Naive thymus-derived CD4-positive, alpha-beta T cell (primary cell): ENCODE data around the gene OR10V1. TPM values are rescaled to one million over a fixed set of nuclear protein-coding genes. Genes with fewer than 3 reads are reported as not detected.

Experiments used
- ATAC-seq: fragments of 150-1000 bp; cut with Tn5 transposase; 2 replicates; pipeline ENCODE4 v1.10.0; 2021; ENCODE audit warnings: mild to moderate bottlenecking, moderate library complexity
- CTCF ChIA-PET: fragments of 350-600 bp; sonication (Branson Sonifier 250); formaldehyde crosslinking; loops from one replicate; lab custom pipeline; 2021; ENCODE audit warnings: antibody characterized with exemption; lab: Charles Lee
- POLR2A ChIA-PET: fragments of 350-600 bp; sonication (Branson Sonifier 250); formaldehyde crosslinking; loops from one replicate; lab custom pipeline; 2021; ENCODE audit warnings: antibody characterized with exemption, inconsistent platforms; lab: Charles Lee
- DNase-seq, 9 donors: peaks; one replicate each; pipeline versions ENCODE4 v3.0.0 to v3.0.0-alpha.2; 2020 to 2022; ENCODE audit warnings: mixed read lengths in 1 of 9
- H3K27ac ChIP-seq: one replicate; pipeline ENCODE4 v1.7.0; 2013; ENCODE audit warnings: mild to moderate bottlenecking, low read depth, low read length, moderate library complexity
- H3K27me3 ChIP-seq, 2 donors: one replicate each; pipeline ENCODE4 v1.7.0; 2013; ENCODE audit warnings: low read length in 2 of 2, mild to moderate bottlenecking in 2 of 2, moderate library complexity in 2 of 2; ENCODE audit not compliant: control insufficient read depth in 2 of 2, insufficient read depth in 2 of 2
- H3K36me3 ChIP-seq, 3 experiments: 1 replicate in 2 of 3; 2 replicates in 1 of 3; pipeline ENCODE4 v1.7.0; 2013; ENCODE audit warnings: low read length in 3 of 3, mild to moderate bottlenecking in 3 of 3, moderate library complexity in 1 of 3; ENCODE audit not compliant: insufficient read depth in 3 of 3, control insufficient read depth in 2 of 3
- H3K4me1 ChIP-seq, 2 donors: one replicate each; pipeline ENCODE4 v1.7.0; 2013; ENCODE audit warnings: low read length in 2 of 2, mild to moderate bottlenecking in 2 of 2, moderate library complexity in 1 of 2; ENCODE audit not compliant: control insufficient read depth in 2 of 2, insufficient read depth in 2 of 2
- H3K4me3 ChIP-seq: 2 replicates; pipeline ENCODE4 v1.7.0; 2013; ENCODE audit warnings: mild to moderate bottlenecking, low read length
- H3K9me3 ChIP-seq, 3 experiments: 1 replicate in 2 of 3; 2 replicates in 1 of 3; pipeline ENCODE4 v1.7.0; 2013; ENCODE audit warnings: low read length in 3 of 3; ENCODE audit not compliant: control insufficient read depth in 2 of 3
- H3K27ac Mint-ChIP-seq, 9 donors: one replicate each; pipeline ENCODE4 v1.8.0; 2020 to 2022; ENCODE audit warnings: mixed read lengths in 9 of 9, mild to moderate bottlenecking in 8 of 9, moderate library complexity in 5 of 9, inconsistent platforms in 2 of 9
- H3K27me3 Mint-ChIP-seq, 5 donors: one replicate each; pipeline ENCODE4 v1.8.0; 2021 to 2022; ENCODE audit warnings: mixed read lengths in 5 of 5, mild to moderate bottlenecking in 1 of 5
- H3K36me3 Mint-ChIP-seq, 5 donors: one replicate each; pipeline ENCODE4 v1.8.0; 2020 to 2022; ENCODE audit warnings: mixed read lengths in 5 of 5, mild to moderate bottlenecking in 3 of 5, inconsistent platforms in 1 of 5
- H3K4me1 Mint-ChIP-seq, 7 donors: one replicate each; pipeline ENCODE4 v1.8.0; 2020 to 2022; ENCODE audit warnings: mixed read lengths in 7 of 7, mild to moderate bottlenecking in 3 of 7, inconsistent platforms in 1 of 7
- H3K4me3 Mint-ChIP-seq, 10 donors: one replicate each; pipeline ENCODE4 v1.8.0; 2020 to 2022; ENCODE audit warnings: mild to moderate bottlenecking in 10 of 10, mixed read lengths in 10 of 10, moderate library complexity in 6 of 10, inconsistent platforms in 2 of 10
- H3K9me3 Mint-ChIP-seq, 11 donors: one replicate each; pipeline ENCODE4 v1.8.0; 2020 to 2022; ENCODE audit warnings: mixed read lengths in 11 of 11, mild to moderate bottlenecking in 4 of 11, inconsistent platforms in 1 of 11, moderate library complexity in 1 of 11
- intact Hi-C, 2 donors: fragments of 100-400 bp; cut with micrococcal nuclease; formaldehyde crosslinking; loops; one replicate each; pipeline ENCODE4 v1.15.1; 2023
- polyA plus RNA-seq, 2 donors: library from polyadenylated mRNA; unstranded; fragments of 300-500 nt; fragmentation: Illumina TruSeq; gene quantifications; one replicate each; pipeline ENCODE4 v1.2.3, GENCODE V29; 2021
- total RNA-seq, 6 experiments: library from RNA in 5 of 6; stranded (reverse) in 5 of 6; gene quantifications; 1 replicate in 5 of 6; 2 replicates in 1 of 6; pipeline ENCODE4 v1.2.3 and lab custom pipeline; 2021 to 2026

OR10V1 gene
- total and polyA plus RNA-seq, 7 experiments from 2014 or later: not detected

DNA sequence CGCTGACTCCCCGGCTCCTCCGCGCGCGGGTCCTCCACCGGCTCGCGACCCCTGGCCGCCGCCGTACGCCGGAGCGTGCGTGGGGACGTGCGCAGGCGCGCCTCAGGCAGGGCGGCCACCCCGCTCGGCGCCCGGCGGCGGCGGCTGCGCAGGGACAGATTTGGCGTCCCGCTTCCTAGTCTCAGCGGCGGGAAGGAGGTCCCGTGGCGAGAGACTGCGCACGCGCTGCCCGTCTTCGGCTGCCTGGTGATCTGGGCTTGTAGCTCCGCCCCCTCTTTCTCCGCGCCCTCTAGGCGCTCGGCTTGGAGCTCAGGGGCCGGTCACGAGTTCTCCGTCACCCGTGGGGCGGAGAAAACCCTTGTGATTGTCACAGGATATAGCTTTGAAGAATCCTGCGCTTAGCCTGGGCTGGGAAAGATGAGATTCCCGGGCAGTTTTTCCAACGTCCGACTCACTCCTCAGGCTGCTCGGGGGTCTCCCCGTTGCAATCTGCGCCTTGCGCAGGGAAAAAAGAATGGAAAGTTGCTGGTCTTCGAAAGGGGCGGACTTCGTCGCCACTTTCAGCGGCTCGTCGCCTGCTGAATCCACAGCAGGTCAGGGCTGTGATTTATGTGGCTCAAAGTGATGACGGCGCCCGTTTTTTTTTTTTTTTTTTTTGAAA lies 44.6 kb downstream of the OR10V1 start, which contains the start of gene PATL1:
Gene PATL1, minus strand, starts transcription at position 88 of the 661 bp plus-strand sequence. CDS start 142 bp downstream, outside the sequence.
- peak within 1 kb of the TSS; percentile 98 for H3K27ac ChIP-seq
- no peaks in the 10 kb centered on the region for H3K9me3 ChIP-seq
- Mint-ChIP-seq H3K27me3 (peaks cover 0 to 2% (median 0%) of the 10 kb centered on the region in 5 donors), H3K4me1 (peaks cover 32 to 50% (median 41%) of the 10 kb centered on the region in 7 donors), H3K9me3 (no peaks in the 10 kb centered on the region), H3K4me3 (peak within 1 kb of the TSS; percentile 83 to 100 (median 96)), H3K36me3 (peaks cover 0 to 19% (median 12%) of the 10 kb centered on the region in 5 donors), H3K27ac (peak within 1 kb of the TSS; percentile 97 to 100 (median 99))
- ChIA-PET POLR2A (interaction anchor here (0.6 to 7.1 kb wide), 29 partner anchors 8 to 1319 kb away, joined by 3 to 89 read pairs (median 3); partner anchors contain the start of genes OSBP and STX3), CTCF (interaction anchor here (0.5 to 1.6 kb wide), 3 partner anchors 40 to 87 kb away, joined by 3 to 6 read pairs (median 5); partner anchors contain the start of gene OSBP)
- intact Hi-C loops: loop anchor here (1.0 to 5.0 kb wide), 12 partner anchors 53 to 1957 kb away; partner anchors contain the start of genes MRPL16 (in 2 of the 2), CPSF7 (in 1 of the 2), MED19 (in 1 of the 2) and STX3 (in 1 of the 2)
- no peaks in the 10 kb centered on the region for H3K27me3 ChIP-seq
- H3K4me3 ChIP-seq: peak within 1 kb of the TSS; percentile 94
- peak; percentile 94 for ATAC-seq
- peaks cover 4 to 21% (median 12%) of the 10 kb centered on the region in 3 experiments for H3K36me3 ChIP-seq
- H3K4me1 ChIP-seq: peaks cover 17 to 23% of the 10 kb centered on the region in 2 donors
- peak; percentile 96 to 100 (median 99) for DNase-seq

- Histone ChIP-seq H3K27ac (peak overlapping the region; percentile 98), H3K4me1 (peaks cover 17 to 23% of the 10 kb centered on the region in 2 donors), H3K36me3 (peaks cover 4 to 28% (median 14%) of the 10 kb centered on the region in 3 experiments), H3K27me3 (no peaks in the 10 kb centered on the region), H3K4me3 (peak overlapping the region; percentile 73), H3K9me3 (no peaks in the 10 kb centered on the region)
- peak overlapping the region; percentile 90 to 100 (median 97) for H3K27ac Mint-ChIP-seq
- peak overlapping the region; percentile 83 to 100 (median 91) for H3K4me3 Mint-ChIP-seq
- DNase-seq (peak in 3 of 9 donors; percentile 7 to 79 (median 64)), ATAC-seq (peak; percentile 47)
- H3K9me3 Mint-ChIP-seq: no peaks in the 10 kb centered on the region
- H3K27me3 Mint-ChIP-seq: peaks cover 0 to 2% (median 0%) of the 10 kb centered on the region in 5 donors
- peaks cover 34 to 56% (median 47%) of the 10 kb centered on the region in 7 donors for H3K4me1 Mint-ChIP-seq
- POLR2A ChIA-PET: interaction anchor here (0.8 to 7.1 kb wide), 21 partner anchors 7 to 122 kb away, joined by 3 to 89 read pairs (median 4); partner anchors contain the start of gene OSBP
- peaks cover 0 to 21% (median 12%) of the 10 kb centered on the region in 5 donors for H3K36me3 Mint-ChIP-seq
- CTCF ChIA-PET: interaction anchor here (0.5 to 1.6 kb wide), 3 partner anchors 39 to 88 kb away, joined by 3 to 6 read pairs (median 5); partner anchors contain the start of gene OSBP
- intact Hi-C loops: loop anchor here (5.0 kb wide), 2 partner anchors 1759 to 1956 kb away; partner anchors contain the start of genes CPSF7 (in 1 of the 2), MED19 (in 1 of the 2) and TMX2 (in 1 of the 2)
Measured at GRCh38 chr11:59668188-59668949, 45.3 kb downstream of the OR10V1 start.

GRCh38 chr11:59667812-59668187 lies 45.8 kb downstream of the OR10V1 start:
- Mint-ChIP-seq H3K27me3 (peaks cover 0 to 2% (median 0%) of the 10 kb centered on the region in 5 donors), H3K27ac (peak overlapping the region; percentile 90 to 100 (median 97)), H3K9me3 (no peaks in the 10 kb centered on the region), H3K4me3 (peak overlapping the region; percentile 83 to 100 (median 91)), H3K36me3 (peaks cover 0 to 25% (median 12%) of the 10 kb centered on the region in 5 donors), H3K4me1 (peaks cover 34 to 61% (median 52%) of the 10 kb centered on the region in 7 donors)
- H3K9me3 ChIP-seq: no peaks in the 10 kb centered on the region
- H3K36me3 ChIP-seq: peaks cover 4 to 31% (median 14%) of the 10 kb centered on the region in 3 experiments
- no peak for ATAC-seq
- peaks cover 17 to 23% of the 10 kb centered on the region in 2 donors for H3K4me1 ChIP-seq
- H3K4me3 ChIP-seq: peak overlapping the region; percentile 73
- H3K27ac ChIP-seq: peak overlapping the region; percentile 98
- intact Hi-C loops: loop anchor here (2.0 to 5.0 kb wide), 3 partner anchors 17 to 1955 kb away; partner anchors contain the start of genes CPSF7 (in 1 of the 2), MED19 (in 1 of the 2) and TMX2 (in 1 of the 2)
- ChIA-PET POLR2A (interaction anchor here (0.6 to 7.1 kb wide), 4 partner anchors 36 to 117 kb away, joined by 3 to 89 read pairs (median 21); partner anchors contain the start of gene OSBP), CTCF (no interaction called here)
- no peaks in the 10 kb centered on the region for H3K27me3 ChIP-seq
- no peak for DNase-seq

GRCh38 chr11:59666969-59667368 lies 46.7 kb downstream of the OR10V1 start:
- peak overlapping the region; percentile 98 for H3K27ac ChIP-seq
- Mint-ChIP-seq H3K27ac (peak overlapping the region in 8 of 9 donors; percentile 90 to 100 (median 97)), H3K9me3 (no peaks in the 10 kb centered on the region), H3K4me3 (peak overlapping the region; percentile 1 to 100 (median 91)), H3K36me3 (peaks cover 0 to 25% (median 12%) of the 10 kb centered on the region in 5 donors), H3K27me3 (peaks cover 0 to 2% (median 0%) of the 10 kb centered on the region in 5 donors), H3K4me1 (peaks cover 34 to 65% (median 56%) of the 10 kb centered on the region in 7 donors)
- no peaks in the 10 kb centered on the region for H3K9me3 ChIP-seq
- ATAC-seq: no peak
- peaks cover 4 to 33% (median 14%) of the 10 kb centered on the region in 3 experiments for H3K36me3 ChIP-seq
- no peaks in the 10 kb centered on the region for H3K27me3 ChIP-seq
- no peak overlapping the region for H3K4me3 ChIP-seq
- CTCF ChIA-PET: no interaction called here
- POLR2A ChIA-PET: interaction anchor here (3.5 to 7.1 kb wide), 2 partner anchors 51 to 117 kb away, joined by 24 to 89 read pairs; partner anchors contain the start of gene OSBP
- H3K4me1 ChIP-seq: peaks cover 17 to 23% of the 10 kb centered on the region in 2 donors
- DNase-seq: no peak
- intact Hi-C loops: loop anchor here (2.0 to 5.0 kb wide), 3 partner anchors 16 to 1955 kb away; partner anchors contain the start of genes CPSF7 (in 1 of the 2), MED19 (in 1 of the 2) and TMX2 (in 1 of the 2)

Other genes with a start within 250 kb of the OR10V1 start
- not detected for gene OR4D10, start 240.5 kb downstream of the OR10V1 start, total RNA-seq
- gene OR4D10, start 240.5 kb downstream of the OR10V1 start, polyA plus RNA-seq: not detected
- gene OR4D11, start 210.3 kb downstream of the OR10V1 start, total RNA-seq: not detected
- gene OR4D11, start 210.3 kb downstream of the OR10V1 start, polyA plus RNA-seq: not detected
- not detected for gene OR4D9, start 202.3 kb downstream of the OR10V1 start, total RNA-seq
- gene OR4D9, start 202.3 kb downstream of the OR10V1 start, polyA plus RNA-seq: not detected
- 10 to 100 TPM; 39.8 to 57.6 (median 52.4) TPM for gene OSBP, start 98.1 kb downstream of the OR10V1 start, total RNA-seq
- 10 to 100 TPM; 21.0 to 34.5 TPM for gene OSBP, start 98.1 kb downstream of the OR10V1 start, polyA plus RNA-seq
- gene PATL1, start 44.8 kb downstream of the OR10V1 start, total RNA-seq: 10 to 100 TPM; 40.6 to 60.1 (median 45.3) TPM
- gene PATL1, start 44.8 kb downstream of the OR10V1 start, polyA plus RNA-seq: 1 to 10 TPM; 5.7 to 7.6 TPM
- gene STX3, start 41.5 kb upstream of the OR10V1 start, total RNA-seq: 10 to 100 TPM in 4 of 5 experiments, 1 to 10 TPM in 1; 9.0 to 67.4 (median 15.1) TPM
- gene STX3, start 41.5 kb upstream of the OR10V1 start, polyA plus RNA-seq: 1 to 10 TPM; 3.5 to 4.2 TPM
- 10 to 100 TPM; 25.1 to 65.6 (median 35.2) TPM for gene MRPL16, start 96.9 kb upstream of the OR10V1 start, total RNA-seq
- 100 to 1,000 TPM in 1 of 2 donors, 10 to 100 TPM in 1; 79.5 to 108 TPM for gene MRPL16, start 96.9 kb upstream of the OR10V1 start, polyA plus RNA-seq
- not detected for gene CBLIF, start 131.7 kb upstream of the OR10V1 start, total RNA-seq
- gene CBLIF, start 131.7 kb upstream of the OR10V1 start, polyA plus RNA-seq: not detected
- 1 to 10 TPM in 2 of 5 experiments, not detected in 3; 3.4 to 3.8 TPM for gene TCN1, start 152.6 kb upstream of the OR10V1 start, total RNA-seq
- gene TCN1, start 152.6 kb upstream of the OR10V1 start, polyA plus RNA-seq: not detected
- gene OOSP3, start 164.9 kb upstream of the OR10V1 start, total RNA-seq: not detected
- gene OOSP3, start 164.9 kb upstream of the OR10V1 start, polyA plus RNA-seq: not detected
- not detected for gene OOSP1, start 224.6 kb upstream of the OR10V1 start, total RNA-seq
- gene OOSP1, start 224.6 kb upstream of the OR10V1 start, polyA plus RNA-seq: not detected